ENCODE measurements around the gene THUMPD2.

GRCh38 chr2:39786761-39787522 lies 7.9 kb upstream of the THUMPD2 start:
- TF ChIP-seq, protein P1, sequence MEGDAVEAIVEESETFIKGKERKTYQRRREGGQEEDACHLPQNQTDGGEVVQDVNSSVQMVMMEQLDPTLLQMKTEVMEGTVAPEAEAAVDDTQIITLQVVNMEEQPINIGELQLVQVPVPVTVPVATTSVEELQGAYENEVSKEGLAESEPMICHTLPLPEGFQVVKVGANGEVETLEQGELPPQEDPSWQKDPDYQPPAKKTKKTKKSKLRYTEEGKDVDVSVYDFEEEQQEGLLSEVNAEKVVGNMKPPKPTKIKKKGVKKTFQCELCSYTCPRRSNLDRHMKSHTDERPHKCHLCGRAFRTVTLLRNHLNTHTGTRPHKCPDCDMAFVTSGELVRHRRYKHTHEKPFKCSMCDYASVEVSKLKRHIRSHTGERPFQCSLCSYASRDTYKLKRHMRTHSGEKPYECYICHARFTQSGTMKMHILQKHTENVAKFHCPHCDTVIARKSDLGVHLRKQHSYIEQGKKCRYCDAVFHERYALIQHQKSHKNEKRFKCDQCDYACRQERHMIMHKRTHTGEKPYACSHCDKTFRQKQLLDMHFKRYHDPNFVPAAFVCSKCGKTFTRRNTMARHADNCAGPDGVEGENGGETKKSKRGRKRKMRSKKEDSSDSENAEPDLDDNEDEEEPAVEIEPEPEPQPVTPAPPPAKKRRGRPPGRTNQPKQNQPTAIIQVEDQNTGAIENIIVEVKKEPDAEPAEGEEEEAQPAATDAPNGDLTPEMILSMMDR (conservative IDR thresholded peaks at IDR 0.05): no peak
- TF ChIP-seq EZH2 (IDR thresholded peaks at IDR 0.05; ENCODE audit: low read depth): no peak
